ENCODE data around the gene LNX2.

DNA sequence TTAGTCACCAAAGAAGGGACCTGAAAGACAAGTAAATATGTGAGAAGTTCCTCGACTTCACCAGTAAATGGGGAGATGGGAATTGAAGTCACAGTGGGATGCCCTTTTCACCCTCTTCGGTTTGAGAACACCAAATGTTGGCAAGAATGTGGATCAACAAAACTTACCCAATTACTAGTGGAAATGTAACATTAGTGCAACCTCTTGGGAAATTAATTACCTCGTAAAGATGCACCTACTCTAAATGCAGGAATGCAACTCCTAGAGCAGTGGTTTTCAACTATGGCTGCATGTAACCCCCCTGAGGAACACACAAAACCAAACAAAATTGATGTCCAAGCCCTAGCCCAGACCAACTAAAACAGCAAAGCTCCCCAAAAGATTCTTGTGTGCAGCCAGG, 78.1 kb downstream of the LNX2 start:
- TF ChIP-seq, protein P1, sequence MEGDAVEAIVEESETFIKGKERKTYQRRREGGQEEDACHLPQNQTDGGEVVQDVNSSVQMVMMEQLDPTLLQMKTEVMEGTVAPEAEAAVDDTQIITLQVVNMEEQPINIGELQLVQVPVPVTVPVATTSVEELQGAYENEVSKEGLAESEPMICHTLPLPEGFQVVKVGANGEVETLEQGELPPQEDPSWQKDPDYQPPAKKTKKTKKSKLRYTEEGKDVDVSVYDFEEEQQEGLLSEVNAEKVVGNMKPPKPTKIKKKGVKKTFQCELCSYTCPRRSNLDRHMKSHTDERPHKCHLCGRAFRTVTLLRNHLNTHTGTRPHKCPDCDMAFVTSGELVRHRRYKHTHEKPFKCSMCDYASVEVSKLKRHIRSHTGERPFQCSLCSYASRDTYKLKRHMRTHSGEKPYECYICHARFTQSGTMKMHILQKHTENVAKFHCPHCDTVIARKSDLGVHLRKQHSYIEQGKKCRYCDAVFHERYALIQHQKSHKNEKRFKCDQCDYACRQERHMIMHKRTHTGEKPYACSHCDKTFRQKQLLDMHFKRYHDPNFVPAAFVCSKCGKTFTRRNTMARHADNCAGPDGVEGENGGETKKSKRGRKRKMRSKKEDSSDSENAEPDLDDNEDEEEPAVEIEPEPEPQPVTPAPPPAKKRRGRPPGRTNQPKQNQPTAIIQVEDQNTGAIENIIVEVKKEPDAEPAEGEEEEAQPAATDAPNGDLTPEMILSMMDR (IDR thresholded peaks at IDR 0.05; ENCODE audit: insufficient read depth, low read length), result no peak
- TF ChIP-seq REST (IDR thresholded peaks at IDR 0.05; ENCODE audit: insufficient replicate concordance, low read depth), result no peak

Data from HL-60 (cell line).